Spleen (tissue), 7 donors: ENCODE measurements around the gene MTFR1L.

Experiments used
- CTCF ChIP-seq, 11 experiments: fragments of 200-600 bp in 7 of 11; fragments of 450-650 bp in 4 of 11; sonication (generic) in 4 of 11; IDR thresholded peaks in 8 of 11; conservative IDR thresholded peaks in 3 of 11; 1 replicate in 7 of 11; 2 replicates in 4 of 11; pipeline versions ENCODE4 v1.4.0 to v1.8.0; 2016 to 2021; ENCODE audit warnings: antibody characterized with exemption in 11 of 11, inconsistent platforms in 4 of 11, mild to moderate bottlenecking in 1 of 11
- POLR2A ChIP-seq, 3 donors: fragments of 450-650 bp; IDR thresholded peaks; one replicate each; pipeline ENCODE4 v1.5.1; 2017; ENCODE audit warnings: antibody characterized with exemption in 3 of 3, mild to moderate bottlenecking in 1 of 3
- donor health status: DM: no; HTN: no; CAD: no; lungs with moderate emphysema.
- donor health status: DM: no; HTN: no; CAD: no.
- donor health status: DM: no; HTN: no; CAD: no.

GRCh38 chr1:25816112-25816718, 3.5 kb upstream of the MTFR1L start:
- TF ChIP-seq CTCF (IDR thresholded peaks at IDR 0.05 in 8 of 11, conservative IDR thresholded peaks at IDR 0.05 in 3 of 11) (no peak), POLR2A (IDR thresholded peaks at IDR 0.05) (no peak)
